HG03175 (cell line): ENCODE results near the gene ATG101.
A peak's percentile ranks its signal among the peaks of the same experiment; 100 is the strongest.

Experiments used
- ATAC-seq: cut with Tn5 transposase; IDR thresholded peaks from one replicate; pipeline ENCODE4 v1.9.1; 2021; ENCODE audit warnings: mild to moderate bottlenecking, moderate library complexity; ENCODE audit not compliant: unreplicated experiment

Gene ATG101

DNA sequence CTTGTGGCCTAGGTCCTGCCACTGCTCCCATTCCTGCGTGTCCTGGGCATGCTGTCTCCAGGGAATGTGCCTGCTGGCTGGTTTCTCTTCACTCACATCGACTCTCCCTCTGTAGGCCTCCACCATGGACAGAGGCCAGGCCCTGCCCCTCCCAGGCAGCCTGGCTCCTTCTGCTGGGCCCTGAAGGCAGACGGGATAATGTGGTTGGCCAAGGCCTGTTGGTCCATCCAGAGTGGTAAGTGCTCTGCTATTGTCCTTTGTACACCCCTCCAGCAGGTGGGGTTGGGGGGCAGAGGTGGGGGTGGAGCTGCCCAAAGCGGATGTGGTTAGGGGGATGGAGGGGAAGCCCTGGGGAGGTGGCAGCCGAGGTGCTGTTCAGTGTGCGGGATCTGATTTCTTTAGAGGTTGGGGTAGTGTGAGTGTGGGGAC, 28.1 kb upstream of the ATG101 start:
- ATAC-seq, result no peak

DNA sequence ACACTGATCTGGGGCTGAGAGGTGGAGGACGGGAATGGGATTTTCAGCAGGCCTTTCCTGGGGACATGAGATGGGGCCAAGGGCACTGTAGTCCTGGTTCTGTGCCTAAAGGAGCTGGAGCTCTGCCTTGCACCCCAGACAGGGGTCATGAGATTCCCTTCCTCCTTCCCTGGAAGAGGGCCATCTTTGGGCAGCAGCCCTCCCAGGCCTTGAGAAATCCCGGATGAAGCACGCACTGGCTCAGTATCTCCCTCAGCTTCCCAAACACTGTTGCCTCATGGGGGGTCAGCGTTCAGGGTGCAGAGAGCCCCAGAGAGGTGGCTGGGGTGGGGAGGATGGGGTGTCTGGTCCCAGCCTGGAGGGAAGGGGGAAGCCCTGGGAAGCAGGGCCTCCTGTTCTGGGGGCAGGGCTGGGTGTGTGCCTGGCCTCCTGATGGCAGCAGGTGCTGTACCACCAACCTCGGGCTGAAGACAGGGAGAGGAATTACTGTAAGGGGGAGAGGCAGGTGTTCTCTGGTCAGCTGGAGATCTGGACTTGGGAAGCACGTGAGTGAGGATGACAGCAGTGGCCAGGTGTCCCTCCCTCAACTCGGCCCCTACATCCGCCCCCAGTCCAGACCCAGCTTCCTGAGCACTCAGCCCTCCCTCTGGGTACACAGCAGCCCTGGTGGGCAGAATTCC, 26.9 kb upstream of the ATG101 start:
- no peak for ATAC-seq

DNA sequence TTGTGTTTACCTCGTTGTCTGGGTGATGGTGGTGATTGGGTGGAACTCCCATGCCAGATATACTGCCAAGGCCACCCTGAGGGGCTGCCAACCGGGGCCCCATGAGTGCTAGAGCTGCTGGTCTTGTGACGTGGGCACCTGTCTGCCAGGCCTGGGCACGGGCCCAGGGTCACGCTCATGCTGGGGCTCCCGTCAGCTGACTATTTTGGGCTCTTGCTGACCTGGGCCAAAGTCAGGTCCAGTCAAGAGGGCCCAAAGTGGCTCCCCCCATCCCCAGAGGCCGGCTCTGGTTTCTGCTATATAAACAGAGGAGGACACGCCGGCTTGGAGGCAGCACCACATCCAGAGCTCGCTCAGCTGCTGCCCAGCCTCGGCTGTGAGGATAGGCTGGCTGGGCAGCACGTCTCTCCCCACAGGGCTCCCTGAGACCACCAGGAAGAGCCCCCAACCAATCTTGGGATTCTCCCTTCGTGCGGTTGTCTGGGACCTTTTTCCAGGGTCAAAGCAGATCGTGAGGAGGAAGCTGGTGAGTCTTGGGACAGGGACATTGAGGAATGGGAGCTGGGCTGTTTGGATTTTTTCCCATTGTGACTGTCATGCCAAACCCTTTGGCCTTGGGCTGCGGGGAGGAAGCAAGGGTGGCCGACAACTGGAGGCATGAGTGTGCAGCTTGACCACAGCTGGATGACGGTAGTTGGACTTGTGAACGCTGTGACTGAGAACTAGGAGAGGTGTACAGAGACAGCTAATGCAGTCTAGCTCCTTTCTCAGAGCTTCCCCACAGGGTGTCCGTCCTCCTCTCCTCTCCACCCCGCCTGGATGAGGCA, 26.2 kb upstream of the ATG101 start:
- no peak for ATAC-seq

DNA sequence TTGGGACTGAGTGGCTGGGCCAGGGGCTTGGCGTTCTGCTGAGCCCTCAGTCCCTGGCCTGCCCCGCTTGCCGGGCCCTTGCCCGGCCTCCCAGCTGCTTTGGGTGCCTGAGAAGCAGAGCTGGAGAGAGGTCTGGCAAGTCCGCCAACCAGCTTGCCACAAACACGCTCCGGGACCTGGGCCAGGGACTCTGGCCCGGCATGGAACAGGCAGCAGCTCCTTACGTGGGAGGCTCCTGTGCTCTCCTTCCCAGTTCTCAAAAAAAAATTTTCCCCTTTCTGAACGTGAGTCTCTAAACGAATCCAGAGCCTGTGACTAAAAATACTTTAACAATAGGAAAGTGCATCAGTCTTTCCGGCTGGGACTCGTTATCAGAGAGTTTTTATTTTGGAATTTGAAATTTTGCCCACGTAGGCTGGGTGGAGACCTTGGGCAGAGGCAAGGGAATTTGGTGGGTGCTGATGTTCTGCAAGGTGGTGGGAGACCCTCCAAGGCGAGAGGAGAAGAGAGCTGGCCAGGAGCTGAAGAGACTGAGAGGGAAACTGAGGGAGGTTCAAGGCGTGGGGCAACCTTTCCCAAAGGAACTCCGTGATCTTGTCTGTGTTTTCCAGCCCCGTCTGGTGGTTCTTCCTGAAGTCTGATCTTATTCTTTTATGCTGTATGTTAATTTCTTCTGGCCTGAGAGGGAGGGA, 25.3 kb upstream of the ATG101 start:
- no peak for ATAC-seq

DNA sequence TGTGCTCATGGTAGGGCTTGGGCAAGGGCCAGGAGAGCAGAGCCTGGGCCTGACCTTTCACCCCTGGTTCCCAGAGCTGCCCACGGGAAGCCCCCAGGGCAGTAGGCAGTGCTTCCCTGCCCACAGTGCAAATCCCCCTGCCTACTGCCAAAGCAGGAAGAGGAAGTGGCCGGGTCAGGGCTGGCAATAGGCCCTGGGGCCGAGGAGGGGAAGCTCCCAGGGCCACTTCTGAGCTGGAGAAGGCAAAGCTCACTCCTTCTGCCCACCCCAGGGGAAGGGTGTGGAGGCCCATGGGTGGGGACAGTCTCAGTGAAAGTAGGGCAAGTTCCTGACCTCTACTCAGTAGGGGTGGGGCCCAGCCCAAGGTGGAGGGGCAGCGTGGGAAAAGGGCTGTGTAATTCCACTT, 24.0 kb upstream of the ATG101 start:
- no peak for ATAC-seq

DNA sequence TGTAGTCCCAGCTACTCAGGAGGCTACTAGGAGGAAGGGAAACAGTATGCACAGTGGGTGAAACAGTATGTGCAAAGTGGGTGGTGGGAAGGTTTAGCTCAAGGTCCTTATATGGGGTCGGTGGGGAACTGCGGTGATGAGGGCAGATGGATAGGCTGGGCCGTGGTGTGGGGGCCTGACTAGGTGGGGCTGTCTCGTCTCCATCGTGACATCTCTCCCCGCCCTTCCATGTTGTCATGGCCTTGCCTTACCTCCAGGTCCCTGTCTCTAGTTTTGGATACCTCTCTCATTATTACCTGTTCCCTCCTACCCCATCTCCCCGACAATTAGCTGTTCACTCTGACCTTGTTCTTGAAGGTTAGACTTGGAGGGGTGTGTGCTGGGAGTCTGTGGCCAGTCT, 22.9 kb upstream of the ATG101 start:
- ATAC-seq, result no peak

DNA sequence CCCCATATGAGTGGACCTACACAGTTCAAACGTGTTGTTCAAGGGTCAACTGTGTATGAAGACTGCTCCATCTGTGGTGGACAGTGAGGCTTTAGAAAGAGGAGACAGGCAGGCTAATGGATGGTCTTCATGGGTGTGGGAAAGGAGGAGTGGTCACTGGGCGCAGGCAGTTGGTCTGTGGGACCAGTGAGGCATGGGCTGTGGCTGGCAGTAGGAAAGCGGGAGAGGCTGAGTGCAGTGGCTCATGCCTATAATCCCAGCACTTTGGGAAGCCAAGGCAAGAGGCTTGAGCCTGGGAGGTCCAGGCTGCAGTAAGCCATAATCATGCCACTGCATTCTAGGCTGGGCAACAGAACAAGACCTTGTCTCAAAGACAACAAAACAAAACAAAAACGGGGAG, 20.5 kb upstream of the ATG101 start:
- no peak for ATAC-seq

DNA sequence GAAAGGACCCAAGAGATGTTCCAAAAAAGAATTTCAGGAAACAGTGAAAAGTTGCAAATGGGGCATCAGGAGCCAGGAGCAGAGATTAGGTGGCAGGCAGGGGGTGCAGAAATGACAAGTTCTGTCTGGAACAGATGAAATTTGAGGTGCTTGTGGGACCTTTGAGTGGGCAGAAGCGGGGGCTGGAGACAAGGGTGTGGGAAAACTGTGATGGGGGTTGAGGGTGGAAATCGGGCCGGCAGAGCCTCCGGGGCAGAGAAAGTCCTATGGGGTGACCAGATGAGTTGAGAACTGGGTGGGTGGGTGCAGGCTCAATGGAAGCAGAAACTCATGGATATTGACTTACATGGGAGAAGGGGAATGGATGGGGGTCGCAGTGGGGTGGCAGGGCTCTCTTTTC, 20.1 kb upstream of the ATG101 start:
- no peak for ATAC-seq

DNA sequence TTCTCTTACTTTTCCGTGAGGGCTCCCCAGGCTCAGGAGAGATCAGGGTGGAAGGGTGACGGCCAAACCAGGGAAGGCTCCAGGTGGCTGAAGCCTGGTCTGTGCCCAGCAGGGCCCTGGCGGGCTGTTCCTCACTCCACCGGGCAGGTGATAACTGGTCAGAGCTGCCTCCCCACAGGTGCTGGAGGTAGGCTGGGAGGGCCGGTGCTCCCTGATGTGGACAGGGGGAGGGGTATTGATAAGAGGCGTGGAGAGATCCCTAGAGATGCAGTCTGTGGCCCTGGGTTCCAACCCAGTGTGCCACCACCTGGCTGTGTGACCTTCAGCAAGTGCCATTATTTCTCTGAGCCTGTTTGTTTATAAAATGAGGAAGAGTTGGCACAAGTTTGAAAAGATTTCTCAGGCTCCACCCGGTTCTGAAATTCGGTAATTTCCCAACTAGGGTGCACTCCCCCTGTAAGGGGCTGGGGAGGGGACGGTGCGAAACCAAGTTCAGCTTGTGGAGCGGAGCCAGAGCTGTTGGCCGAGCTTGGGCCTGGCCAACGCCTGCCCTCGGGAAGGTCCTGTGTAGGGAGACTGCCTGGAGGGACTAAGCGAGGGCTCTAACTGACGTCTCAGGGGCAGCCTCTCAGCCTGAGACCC, 19.5 kb upstream of the ATG101 start:
- ATAC-seq, result no peak

DNA sequence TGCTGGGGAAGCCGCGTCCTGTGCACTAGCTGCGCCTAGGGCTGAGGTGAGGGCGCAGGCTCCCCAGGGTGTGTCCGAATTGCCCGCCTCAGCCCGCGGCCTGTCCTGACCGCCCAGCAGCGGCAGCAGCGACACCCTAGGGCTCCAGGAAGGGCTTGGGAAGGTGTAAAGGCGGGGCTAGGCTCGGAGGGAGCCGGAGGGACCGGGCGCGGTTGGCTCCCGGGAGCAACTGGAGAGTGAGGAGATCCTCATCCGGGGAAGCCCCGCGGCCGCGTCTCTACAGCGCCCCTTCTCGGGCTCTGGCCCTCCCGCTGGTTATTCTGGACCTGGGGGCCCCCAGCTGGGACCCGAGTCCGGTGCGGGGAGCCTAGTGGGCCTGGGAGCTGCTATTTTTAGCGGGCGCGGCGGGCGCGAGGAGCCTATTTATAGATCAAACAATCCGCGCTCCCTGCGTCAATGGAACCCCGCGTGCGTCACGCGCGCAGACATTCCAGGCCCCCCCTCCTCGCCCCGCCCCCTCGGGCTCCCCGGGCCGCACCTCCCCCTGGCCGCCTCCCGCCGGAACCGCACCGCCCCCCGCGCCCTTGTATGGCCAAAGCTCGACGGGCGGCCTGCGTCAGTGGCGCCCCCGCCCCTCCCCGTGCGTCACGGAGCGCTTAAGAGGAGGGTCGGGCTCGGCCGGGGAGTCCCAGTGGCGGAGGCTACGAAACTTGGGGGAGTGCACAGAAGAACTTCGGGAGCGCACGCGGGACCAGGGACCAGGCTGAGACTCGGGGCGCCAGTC, 18.8 kb upstream of the ATG101 start, which contains the start of gene NR4A1:
TSS of gene NR4A1 (plus strand) at position 685 of the 784 bp plus-strand sequence. CDS start 2,887 bp downstream, outside the sequence.
- peak; percentile 82 for ATAC-seq

DNA sequence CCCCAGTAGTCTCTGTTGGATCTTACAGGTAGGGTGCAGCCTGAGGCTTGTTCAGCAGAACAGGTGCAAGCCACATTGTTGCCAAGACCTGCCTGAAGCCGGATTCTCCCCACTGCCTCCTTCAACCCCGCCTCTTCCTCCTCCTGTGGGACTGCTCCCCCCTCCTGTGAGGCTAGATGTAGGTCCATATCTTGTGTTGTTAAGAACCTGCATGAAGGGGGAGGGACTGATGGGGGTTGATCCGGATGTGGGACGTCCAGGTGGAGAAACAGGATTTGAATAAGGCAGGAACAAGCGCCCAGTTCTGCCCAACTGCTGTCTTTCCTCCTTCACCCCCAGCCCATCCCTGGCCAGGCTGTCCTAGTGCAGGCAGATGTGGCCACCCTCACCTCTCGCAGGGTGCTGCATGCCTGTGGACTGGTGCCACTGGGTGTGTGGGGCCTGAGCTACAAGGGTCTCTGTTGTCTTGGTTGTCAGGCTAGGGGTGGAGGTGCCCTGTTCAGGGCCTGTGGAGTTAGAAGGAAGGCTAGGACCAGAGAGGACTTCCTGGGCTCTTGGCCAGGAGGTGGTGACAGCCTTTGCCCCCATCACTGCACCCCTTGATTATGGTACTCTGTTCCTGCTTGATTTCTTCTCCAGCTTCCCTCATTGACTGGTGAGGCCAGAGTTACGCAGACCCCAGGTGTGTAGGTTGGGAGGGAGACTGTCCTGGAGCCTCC, 17.2 kb upstream of the ATG101 start:
- ATAC-seq, result no peak

DNA sequence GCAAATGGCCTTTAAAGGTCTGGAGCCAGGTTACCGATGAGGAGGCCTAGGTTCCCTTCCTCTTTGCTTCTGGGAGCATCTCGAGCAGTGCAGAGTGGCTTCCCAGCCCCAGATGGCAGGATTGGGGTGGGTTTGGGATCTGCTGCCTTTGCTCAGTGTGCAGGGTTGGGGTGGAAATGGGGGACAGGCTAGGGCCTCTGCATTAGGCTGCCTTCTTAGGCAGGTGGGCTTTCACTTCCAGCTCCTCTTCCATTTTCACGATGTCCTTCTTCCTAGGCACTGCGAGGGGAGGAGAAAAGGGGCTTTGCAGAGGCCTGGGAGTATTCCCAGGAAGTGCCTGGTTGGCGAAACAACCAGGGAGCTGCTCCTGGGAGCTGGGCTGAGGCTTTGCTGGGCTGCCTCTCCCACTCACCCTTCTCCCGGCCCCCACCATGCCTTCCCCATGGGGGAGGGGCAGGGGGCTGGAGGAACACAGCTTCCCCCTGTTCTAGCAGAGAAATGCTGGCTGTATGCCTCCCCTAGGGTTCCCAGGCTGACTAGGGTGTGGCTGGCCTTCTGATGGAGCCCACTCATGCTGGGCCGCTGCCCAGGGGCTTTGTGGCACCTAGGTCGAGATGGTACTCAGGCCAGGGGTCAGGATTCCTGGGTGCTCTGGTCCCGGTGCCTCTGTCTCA, 16.1 kb upstream of the ATG101 start:
- ATAC-seq, result no peak

DNA sequence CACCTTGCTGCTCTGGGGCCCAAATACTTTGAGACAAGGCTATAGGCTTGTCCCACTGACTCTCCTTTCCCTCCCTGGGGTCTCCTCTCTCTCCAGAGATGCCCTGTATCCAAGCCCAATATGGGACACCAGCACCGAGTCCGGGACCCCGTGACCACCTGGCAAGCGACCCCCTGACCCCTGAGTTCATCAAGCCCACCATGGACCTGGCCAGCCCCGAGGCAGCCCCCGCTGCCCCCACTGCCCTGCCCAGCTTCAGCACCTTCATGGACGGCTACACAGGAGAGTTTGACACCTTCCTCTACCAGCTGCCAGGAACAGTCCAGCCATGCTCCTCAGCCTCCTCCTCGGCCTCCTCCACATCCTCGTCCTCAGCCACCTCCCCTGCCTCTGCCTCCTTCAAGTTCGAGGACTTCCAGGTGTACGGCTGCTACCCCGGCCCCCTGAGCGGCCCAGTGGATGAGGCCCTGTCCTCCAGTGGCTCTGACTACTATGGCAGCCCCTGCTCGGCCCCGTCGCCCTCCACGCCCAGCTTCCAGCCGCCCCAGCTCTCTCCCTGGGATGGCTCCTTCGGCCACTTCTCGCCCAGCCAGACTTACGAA, 15.4 kb upstream of the ATG101 start:
- no peak for ATAC-seq

DNA sequence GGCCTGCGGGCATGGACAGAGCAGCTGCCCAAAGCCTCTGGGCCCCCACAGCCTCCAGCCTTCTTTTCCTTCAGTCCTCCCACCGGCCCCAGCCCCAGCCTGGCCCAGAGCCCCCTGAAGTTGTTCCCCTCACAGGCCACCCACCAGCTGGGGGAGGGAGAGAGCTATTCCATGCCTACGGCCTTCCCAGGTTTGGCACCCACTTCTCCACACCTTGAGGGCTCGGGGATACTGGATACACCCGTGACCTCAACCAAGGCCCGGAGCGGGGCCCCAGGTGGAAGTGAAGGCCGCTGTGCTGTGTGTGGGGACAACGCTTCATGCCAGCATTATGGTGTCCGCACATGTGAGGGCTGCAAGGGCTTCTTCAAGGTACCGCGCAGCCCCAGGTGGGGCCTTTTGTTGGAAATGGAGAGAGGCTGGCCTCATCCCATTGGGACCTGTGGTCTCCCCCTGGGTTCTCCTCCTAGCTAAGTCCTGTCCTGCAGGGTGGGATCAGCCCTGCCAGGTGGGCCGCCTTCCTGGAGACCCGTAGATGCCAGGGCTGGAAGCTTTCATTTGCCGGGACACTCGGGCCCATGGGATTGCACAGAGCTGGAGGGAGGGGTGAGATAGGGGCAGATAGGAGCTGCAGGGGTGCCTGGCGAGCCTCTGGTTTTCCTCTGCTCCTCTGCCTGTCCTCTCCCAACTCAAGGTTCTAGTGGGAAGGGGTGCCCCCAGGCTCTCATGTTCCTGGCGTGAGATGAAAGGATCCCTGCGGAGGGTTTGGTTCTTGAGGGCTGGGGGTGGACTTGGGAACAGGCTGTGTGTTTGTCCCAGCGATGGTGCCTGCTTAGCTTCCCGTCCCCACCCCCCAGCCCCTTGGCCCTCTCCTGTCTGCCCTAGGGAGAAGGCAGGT, 14.7 kb upstream of the ATG101 start:
- no peak for ATAC-seq

DNA sequence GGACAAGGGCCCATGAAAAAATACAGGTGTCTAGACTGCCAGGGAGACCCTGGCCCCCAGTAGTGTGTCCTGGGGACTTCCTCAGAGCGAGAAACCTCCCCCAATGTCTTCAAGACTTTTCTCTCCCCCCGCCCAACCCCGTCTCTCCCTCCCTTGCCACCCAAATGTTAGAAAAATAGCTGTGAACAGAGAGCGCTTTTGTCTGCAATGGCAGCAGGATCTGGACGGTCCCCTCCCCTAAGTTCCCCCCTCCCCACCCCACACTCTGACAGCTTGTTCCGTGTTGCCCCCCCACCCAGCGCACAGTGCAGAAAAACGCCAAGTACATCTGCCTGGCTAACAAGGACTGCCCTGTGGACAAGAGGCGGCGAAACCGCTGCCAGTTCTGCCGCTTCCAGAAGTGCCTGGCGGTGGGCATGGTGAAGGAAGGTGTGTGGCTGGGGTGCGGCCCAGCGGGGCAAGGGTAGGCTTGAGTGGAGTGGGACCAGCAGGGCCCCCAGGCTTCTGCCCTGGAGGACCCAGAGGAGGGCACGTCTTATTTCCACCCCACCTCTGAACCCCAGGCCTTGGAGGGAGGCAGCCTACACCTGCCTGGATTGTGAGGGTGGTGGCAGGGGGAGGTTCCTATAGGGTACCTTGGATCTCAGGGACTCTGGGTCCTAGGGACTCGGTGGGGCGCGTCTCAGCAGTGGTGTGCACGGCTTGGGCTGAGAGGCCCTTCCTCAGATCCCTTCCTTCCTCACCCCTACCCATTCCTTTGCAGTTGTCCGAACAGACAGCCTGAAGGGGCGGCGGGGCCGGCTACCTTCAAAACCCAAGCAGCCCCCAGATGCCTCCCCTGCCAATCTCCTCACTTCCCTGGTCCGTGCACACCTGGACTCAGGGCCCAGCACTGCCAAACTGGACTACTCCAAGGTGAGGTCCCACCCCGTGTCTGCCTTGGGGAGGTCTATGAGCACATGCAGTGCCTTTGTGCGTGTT, 13.8 kb upstream of the ATG101 start:
- no peak for ATAC-seq

DNA sequence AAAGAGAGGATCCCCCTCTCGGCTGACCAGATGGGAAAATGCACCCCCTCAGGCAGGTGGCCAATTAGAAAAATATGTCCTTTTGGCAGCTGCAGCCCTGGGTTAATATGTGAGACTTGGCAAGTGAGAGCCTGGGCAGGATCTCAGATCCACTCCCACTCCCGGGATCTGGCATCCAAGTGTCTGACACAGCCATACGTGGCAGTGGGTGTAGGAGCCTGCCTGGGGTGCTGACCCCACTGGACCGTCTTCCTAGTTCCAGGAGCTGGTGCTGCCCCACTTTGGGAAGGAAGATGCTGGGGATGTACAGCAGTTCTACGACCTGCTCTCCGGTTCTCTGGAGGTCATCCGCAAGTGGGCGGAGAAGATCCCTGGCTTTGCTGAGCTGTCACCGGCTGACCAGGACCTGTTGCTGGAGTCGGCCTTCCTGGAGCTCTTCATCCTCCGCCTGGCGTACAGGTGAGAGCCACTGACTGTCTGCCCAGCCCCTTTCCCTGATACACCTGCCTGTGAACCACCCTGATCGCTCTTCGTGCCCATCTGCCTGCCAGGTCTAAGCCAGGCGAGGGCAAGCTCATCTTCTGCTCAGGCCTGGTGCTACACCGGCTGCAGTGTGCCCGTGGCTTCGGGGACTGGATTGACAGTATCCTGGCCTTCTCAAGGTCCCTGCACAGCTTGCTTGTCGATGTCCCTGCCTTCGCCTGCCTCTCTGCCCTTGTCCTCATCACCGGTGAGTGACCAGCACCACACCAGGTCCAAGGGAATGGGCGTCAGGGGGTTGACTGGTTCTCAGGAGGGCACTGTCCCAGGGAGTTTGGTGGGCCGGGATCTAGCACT, 12.8 kb upstream of the ATG101 start:
- ATAC-seq, result no peak
